Raji (cell line): ENCODE data around the gene GABARAPL2.

Experiments
- POLR2A ChIP-seq: IDR thresholded peaks from 2 replicates; pipeline ENCODE4 v1.6.1; 2011; ENCODE audit warnings: low read depth, low read length, control low read depth; ENCODE audit not compliant: insufficient read depth

The GABARAPL2 gene

GRCh38 chr16:75550211-75550662 is 15.9 kb upstream of the GABARAPL2 start:
- no peak for TF ChIP-seq POLR2A

GRCh38 chr16:75552951-75553350 is 13.2 kb upstream of the GABARAPL2 start:
- TF ChIP-seq POLR2A: no peak

DNA sequence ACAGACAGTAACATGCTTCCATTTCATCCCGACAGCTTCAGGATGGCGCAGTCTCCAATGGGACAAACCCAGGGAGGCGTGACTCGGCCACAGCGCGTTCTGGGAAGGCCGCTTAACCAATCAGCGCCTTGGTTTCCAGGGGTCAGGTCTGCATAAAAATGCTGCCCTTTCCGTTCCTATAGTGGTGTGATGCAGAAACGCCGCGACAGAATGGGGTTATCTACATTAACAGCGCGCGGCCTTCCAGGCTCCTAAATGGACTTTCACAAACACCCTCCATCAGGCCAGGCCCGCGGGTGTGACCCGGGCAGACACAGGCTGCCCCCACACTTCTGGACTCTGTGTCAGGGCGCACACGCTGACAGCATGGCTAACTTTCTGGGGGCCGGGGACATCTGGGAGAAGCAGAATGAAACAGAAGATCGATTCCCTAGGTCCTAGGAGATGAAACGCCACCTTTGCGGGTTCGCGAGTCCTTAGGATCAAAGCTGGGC is 10.9 kb upstream of the GABARAPL2 start:
- TF ChIP-seq POLR2A: peak; percentile 54; the same call in 1 of the 2 replicates

DNA sequence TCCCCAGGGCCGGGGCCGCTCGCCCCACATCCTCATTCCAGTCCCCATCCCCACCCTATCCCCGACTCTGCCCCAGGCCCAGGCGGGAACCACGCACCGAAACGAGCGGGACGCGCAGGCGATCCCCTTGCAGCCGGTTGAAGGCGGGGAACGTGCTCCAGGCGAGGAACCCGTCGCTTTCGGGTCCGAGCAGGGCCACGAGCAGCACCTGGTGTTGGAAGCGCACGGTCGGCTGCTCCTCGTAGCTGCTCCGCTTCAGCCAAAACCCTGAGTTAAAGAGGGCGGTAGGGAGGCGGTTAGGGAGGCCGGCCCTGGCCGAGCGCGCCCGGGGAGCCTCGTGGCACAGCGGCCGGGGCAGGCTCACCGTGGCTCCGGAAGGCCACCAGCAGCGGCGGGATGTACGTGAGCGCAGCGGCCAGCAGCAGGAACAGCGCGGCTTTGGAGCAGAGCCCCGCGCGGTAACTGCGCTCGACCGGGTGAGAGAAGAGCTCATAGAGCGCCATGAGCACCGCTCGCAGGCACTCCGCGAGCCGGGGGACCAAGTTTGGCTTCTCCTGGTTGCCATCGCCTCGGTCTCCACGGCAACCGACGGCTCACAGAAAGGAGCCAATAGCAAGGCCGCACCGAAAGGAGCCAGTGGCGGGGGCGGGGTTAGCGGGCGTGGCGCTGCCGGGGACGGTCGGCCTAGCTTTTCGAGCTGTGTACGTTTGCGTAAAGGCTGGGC is 10.3 kb upstream of the GABARAPL2 start, which contains the start of gene TMEM231:
TSS of gene TMEM231 (minus strand) at position 546 of the 724 bp plus-strand sequence. CDS start at position 503, 43 bp downstream.
- peak; percentile 94 for TF ChIP-seq POLR2A

- TF ChIP-seq POLR2A: no peak
Observed at GRCh38 chr16:75556431-75556950, 9.7 kb upstream of the GABARAPL2 start.

DNA sequence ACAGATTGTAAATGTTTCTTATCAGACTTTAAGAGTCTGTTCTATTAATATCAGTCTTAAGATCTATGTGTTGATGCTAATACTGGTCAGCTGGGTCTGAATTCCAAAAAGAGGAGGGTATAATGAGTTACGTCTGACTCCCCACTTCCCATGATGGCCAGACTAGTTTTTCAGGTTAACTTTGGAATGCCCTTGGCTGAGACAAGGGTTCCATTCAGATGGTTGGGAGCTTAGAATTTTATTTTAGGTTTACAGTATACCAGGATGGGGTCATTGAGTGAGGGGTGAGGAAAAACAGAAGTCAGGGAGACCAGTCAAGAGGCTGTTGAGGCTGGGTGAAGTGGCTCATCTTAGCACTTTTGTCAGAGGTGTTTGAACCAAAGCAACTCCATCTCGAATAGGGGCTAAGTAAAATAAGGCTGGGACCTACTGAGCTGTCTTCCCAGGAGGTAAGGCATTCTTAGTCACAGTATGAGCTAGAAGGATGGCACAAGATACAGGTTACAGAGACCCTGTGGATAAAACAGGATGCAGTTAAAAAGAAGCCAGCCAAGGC is 7.3 kb upstream of the GABARAPL2 start:
- no peak for TF ChIP-seq POLR2A

- no peak for TF ChIP-seq POLR2A
Observed at GRCh38 chr16:75559564-75560372, 6.4 kb upstream of the GABARAPL2 start.

DNA sequence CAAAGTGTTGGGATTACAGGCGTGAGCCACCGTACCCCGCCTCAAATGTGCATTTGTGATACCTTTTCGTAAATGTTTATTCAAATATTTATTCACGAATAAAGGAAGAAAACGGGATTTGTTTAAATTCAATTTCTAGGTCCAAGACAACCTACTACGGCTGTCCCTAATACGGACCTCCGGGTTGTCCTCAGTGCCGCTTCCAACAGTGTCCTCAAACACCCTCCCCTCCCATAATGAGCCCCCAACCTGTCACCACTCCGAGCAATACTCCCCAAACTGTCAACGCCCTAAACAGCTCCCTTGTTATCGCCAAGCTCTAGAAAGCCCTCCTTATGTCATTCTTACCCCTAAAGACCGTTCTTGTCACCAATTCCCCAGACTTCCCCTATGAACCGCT is 539 bp upstream of the GABARAPL2 start:
- peak; percentile 7; the same call in 1 of the 2 replicates for TF ChIP-seq POLR2A

GRCh38 chr16:75566758-75567255 is 628 bp downstream of the GABARAPL2 start:
- TF ChIP-seq POLR2A: no peak

DNA sequence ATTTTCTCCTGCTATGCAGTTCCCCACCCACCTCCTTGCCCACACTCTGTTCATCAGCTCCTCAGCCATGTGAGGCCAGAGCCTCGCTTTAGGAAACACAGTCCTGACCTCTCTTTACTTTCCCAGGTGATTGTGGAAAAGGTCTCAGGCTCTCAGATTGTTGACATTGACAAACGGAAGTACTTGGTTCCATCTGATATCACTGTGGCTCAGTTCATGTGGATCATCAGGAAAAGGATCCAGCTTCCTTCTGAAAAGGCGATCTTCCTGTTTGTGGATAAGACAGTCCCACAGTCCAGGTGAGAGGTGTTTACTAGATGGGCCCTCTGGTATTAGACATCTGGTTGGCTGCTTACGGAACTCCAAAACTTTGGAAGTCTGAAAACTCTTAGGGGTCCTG is 1.7 kb downstream of the GABARAPL2 start:
- TF ChIP-seq POLR2A: no peak

DNA sequence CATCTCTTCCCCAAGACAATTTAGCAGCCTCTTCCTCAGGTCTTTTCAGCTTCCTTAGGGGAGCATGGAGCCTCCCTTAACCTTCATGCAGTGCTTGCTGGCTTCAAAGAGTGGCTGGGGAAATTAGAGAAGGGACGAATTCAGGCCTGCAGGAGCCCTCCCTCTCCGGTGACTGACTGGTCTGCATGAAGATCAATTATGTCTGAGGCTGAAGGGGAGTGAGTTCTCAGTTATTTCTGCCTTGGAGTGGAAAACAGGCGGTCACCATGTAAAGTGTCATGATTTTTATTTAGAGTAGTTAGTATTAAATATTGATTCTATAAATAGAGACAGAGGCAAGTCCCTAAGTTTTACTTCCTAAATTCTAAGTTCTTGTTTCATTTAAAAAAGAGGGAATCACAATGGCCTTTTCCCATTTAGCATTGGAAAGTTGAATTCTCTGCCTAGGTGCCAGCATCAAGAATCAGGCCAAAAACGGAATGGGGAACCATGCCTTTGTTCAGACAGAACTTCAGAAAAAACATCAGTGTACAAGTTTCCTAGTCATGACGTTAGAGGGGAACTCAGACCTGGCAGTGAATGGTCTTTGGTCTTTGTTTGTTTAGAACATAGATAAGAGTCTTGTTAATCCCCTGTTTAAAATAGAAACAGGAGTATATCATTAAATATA is 4.4 kb downstream of the GABARAPL2 start:
- TF ChIP-seq POLR2A: no peak

GRCh38 chr16:75572864-75573542 is 6.8 kb downstream of the GABARAPL2 start:
- TF ChIP-seq POLR2A: 0 out of 2 replicates have a peak, but pooled peaks have one; percentile 15

DNA sequence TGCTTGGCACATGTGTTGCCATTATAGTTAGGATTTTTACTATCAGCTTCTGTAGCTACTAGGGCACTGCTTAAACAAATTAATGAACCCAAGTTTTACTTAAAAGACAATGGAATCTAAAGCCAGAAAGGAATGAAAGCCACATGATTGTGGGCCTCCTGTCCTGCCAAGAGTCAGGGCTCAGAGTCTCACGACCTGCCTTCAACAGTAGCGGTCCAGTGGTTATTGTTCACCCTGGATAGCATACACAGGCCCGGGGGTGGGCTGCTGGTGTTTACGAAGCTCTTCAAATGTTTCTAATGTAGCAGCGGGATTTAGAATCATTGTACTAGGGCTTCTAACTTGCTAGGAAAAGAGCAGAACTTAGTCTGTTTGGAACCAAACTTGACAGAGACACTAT is 7.8 kb downstream of the GABARAPL2 start:
- no peak for TF ChIP-seq POLR2A

GRCh38 chr16:75575958-75576357 is 9.8 kb downstream of the GABARAPL2 start:
- no peak for TF ChIP-seq POLR2A
